Type B pancreatic cell (in vitro differentiated cells): ENCODE data around the gene SNAPC3. TPM values are rescaled to one million over a fixed set of nuclear protein-coding genes. Genes with fewer than 3 reads are reported as not detected.

Experiments used
- DNase-seq: peaks from one replicate; pipeline ENCODE4 v3.0.0; 2021; ENCODE audit warnings: mixed read lengths; ENCODE audit not compliant: unreplicated experiment; ENCODE audit errors: extremely low spot score
- H3K27ac Mint-ChIP-seq: 2 replicates; pipeline ENCODE4 v1.8.0; 2021; ENCODE audit warnings: mild to moderate bottlenecking, mixed read lengths
- H3K27me3 Mint-ChIP-seq: 2 replicates; pipeline ENCODE4 v1.8.0; 2021; ENCODE audit warnings: mixed read lengths
- H3K36me3 Mint-ChIP-seq: 2 replicates; pipeline ENCODE4 v1.8.0; 2021; ENCODE audit warnings: mixed read lengths
- H3K4me1 Mint-ChIP-seq: one replicate; pipeline ENCODE4 v1.8.0; 2021; ENCODE audit warnings: mixed read lengths; ENCODE audit not compliant: unreplicated experiment
- H3K4me3 Mint-ChIP-seq: 2 replicates; pipeline ENCODE4 v1.8.0; 2021; ENCODE audit warnings: mild to moderate bottlenecking, mixed read lengths
- H3K9me3 Mint-ChIP-seq: 2 replicates; pipeline ENCODE4 v1.8.0; 2021; ENCODE audit warnings: mixed read lengths
- total RNA-seq: library from RNA; stranded (reverse); gene quantifications from 2 replicates; pipeline ENCODE4 v1.2.1, GENCODE V29; 2021; ENCODE audit warnings: low replicate concordance
- TF ChIP-seq, protein P1 (sequence below): fragments of 200-600 bp; sonication (generic); conservative IDR thresholded peaks from 2 replicates; pipeline ENCODE4 v1.5.0; 2021; ENCODE audit warnings: antibody characterized with exemption, mild to moderate bottlenecking

Gene SNAPC3
- total RNA-seq, 1 donor from 2014 or later = 42.6 TPM

DNA sequence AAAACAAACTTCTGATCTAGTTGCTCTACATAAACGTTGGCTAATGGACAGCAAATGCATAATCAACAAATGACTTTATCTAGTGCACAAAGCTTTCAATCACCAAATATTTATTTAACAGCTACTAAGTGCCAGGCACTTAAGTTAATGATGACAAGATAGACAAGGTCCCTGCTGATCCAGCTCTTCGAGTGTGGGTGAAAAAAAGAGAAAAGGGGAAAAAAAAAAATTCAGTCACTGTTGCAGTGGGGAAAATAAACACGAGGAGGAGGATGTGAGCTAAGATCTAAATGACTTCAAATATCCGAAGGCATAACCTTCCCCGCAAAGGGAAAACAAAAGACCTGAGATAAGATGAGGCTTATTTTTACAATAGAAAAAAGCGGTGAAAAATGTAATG, 78.5 kb downstream of the SNAPC3 start:
- Mint-ChIP-seq H3K27ac (peak overlapping the region; percentile 8), H3K9me3 (no peaks in the 10 kb centered on the region), H3K4me1 (peaks cover 15% of the 10 kb centered on the region), H3K4me3 (no peak overlapping the region), H3K27me3 (no peaks in the 10 kb centered on the region), H3K36me3 (peaks cover 34% of the 10 kb centered on the region)
- no peak for DNase-seq
- TF ChIP-seq, protein P1, sequence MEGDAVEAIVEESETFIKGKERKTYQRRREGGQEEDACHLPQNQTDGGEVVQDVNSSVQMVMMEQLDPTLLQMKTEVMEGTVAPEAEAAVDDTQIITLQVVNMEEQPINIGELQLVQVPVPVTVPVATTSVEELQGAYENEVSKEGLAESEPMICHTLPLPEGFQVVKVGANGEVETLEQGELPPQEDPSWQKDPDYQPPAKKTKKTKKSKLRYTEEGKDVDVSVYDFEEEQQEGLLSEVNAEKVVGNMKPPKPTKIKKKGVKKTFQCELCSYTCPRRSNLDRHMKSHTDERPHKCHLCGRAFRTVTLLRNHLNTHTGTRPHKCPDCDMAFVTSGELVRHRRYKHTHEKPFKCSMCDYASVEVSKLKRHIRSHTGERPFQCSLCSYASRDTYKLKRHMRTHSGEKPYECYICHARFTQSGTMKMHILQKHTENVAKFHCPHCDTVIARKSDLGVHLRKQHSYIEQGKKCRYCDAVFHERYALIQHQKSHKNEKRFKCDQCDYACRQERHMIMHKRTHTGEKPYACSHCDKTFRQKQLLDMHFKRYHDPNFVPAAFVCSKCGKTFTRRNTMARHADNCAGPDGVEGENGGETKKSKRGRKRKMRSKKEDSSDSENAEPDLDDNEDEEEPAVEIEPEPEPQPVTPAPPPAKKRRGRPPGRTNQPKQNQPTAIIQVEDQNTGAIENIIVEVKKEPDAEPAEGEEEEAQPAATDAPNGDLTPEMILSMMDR = no peak

DNA sequence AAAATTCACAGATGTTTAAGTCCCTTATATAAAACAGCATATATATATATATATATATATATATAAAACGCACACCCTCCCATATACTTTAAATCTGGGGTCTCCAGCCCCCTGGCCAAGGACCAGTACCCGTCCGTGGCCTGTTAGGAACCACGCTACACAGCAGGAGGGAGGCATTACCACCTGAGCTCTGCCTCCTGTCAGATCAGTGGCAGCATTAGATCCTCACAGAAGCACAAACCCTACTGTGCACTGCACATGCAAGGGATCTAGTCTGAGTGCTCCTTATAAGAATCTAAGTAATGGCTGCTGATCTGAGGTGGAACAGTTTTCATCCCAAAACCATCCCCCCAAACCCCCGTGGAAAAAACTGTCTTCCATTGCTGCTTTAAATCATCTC, 79.1 kb downstream of the SNAPC3 start:
- H3K9me3 Mint-ChIP-seq = no peaks in the 10 kb centered on the region
- no peaks in the 10 kb centered on the region for H3K27me3 Mint-ChIP-seq

DNA sequence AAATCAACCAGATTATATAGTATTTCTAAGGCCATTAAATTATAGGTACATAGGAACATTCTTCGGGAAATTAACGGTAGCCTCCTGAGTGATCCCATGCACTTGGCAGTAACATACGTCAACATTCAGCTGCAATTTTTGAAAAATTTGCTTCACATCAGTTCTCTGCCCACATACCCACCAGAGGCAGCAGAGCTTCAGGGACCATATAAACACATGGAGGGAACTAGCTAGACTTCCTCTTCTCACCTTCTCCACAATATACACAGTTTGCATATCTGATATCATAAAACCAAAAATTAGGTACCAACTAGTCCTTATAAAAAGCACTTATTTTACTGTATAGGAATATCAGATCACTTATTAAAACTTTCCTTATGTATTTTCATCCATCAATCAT, 83.2 kb downstream of the SNAPC3 start:
- DNase-seq = no peak
- no peak overlapping the region for H3K4me3 Mint-ChIP-seq
- H3K27me3 Mint-ChIP-seq = no peaks in the 10 kb centered on the region
- no peak overlapping the region for H3K27ac Mint-ChIP-seq
- H3K9me3 Mint-ChIP-seq = no peaks in the 10 kb centered on the region
- peaks cover 37% of the 10 kb centered on the region for H3K36me3 Mint-ChIP-seq
- peaks cover 32% of the 10 kb centered on the region for H3K4me1 Mint-ChIP-seq
- TF ChIP-seq, protein P1 = no peak

More for the DNA sequence above, 79.1 kb downstream of the SNAPC3 start:
- peaks cover 40% of the 10 kb centered on the region for H3K36me3 Mint-ChIP-seq
- H3K4me3 Mint-ChIP-seq = no peak overlapping the region
- no peak for DNase-seq
- H3K27ac Mint-ChIP-seq = no peak overlapping the region
- H3K4me1 Mint-ChIP-seq = peaks cover 15% of the 10 kb centered on the region
- TF ChIP-seq, protein P1 = no peak

DNA sequence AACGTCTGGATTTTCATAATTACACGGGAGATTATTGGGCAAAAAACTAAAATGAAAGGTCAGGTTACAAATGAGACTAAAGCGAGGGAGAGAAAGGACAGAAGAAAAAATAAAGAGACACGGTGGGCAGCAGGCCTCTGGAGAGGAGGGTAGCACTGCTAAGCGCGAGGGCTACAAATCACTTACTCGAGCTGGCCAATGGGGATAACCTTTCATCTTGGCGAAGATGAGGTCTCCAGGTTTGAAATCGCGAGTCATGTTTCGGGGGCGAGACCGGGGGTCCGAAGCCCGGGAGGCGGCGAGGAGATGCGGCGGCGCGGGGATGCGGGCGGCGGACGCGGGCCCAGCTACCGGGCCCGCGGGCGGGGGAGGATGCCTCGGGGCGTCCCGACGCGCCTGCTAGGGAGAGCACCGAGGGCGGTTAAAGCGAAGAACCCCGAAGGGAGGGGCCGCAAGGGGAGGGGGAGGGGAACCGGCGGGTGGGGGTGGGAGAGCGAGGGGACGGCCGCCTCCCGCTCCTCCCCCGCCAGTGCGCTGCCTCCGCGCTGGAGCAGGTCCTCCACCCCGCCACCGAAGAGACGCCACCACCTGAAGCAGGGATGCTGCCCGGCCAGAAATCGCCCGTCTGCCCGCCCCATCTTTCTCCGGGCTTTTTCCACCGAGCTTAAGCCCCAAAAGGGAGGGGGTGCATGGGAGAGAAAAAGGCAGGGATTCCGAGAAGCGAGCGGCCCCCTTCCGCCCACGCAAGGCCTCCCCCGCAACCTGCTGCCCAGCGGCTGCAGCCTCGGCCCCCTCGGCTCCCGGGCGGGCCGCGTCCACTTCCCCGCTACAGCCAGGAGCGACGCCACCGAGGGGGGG, 87.5 kb downstream of the SNAPC3 start:
- no peak for DNase-seq
- H3K9me3 Mint-ChIP-seq = no peaks in the 10 kb centered on the region
- peak overlapping the region; percentile 91 for H3K4me3 Mint-ChIP-seq
- H3K36me3 Mint-ChIP-seq = peaks cover 23% of the 10 kb centered on the region
- H3K27ac Mint-ChIP-seq = peak overlapping the region; percentile 80
- H3K27me3 Mint-ChIP-seq = no peaks in the 10 kb centered on the region
- TF ChIP-seq, protein P1 = no peak
- peaks cover 30% of the 10 kb centered on the region for H3K4me1 Mint-ChIP-seq

DNA sequence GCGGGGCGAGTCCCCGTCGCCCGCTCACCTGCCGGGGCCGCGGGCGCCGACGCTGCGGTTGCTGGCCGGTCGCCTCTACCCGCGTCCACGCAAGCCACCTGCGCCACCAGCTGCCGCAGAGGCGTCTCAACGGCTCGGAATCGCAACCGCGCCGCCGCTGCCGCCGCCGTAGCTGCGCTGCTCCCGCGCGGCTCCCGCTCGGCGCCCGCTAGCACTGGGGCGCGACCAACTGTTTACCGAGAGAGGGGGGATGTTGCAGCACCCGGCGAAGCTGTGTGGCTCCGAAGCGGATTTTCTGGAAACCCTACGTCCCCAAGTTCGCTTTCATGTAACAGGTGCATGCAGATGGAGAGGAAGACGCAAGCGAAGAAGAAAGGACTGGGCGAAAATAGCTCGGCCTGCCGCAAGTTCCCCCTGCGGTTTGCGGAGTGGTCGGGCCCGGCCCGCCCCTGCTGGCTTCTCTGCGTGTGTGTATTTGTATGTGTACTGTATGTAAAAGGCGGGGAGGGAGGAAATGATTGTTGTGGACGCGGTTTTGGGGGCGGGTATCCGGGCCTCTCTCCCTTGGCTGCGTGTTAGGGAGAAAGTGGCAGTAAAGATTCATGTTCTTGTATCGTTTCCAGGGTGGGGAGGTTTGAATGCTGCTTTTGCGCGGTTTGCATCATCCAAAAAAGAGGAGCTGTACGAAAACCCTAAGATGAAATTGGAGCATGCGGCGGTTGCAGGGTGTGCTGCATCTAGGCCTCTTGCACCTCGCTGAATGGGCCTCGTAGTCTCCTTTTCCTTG, 88.3 kb downstream of the SNAPC3 start, which contains the start of gene PSIP1:
TSS of gene PSIP1 (minus strand) at position 182 of the 787 bp plus-strand sequence. CDS start 782 bp downstream, outside the sequence.
- DNase-seq = peak; percentile 85

More for the DNA sequence above, 88.3 kb downstream of the SNAPC3 start, which contains the start of gene PSIP1:
- H3K27me3 Mint-ChIP-seq = no peaks in the 10 kb centered on the region
- H3K4me1 Mint-ChIP-seq = peaks cover 30% of the 10 kb centered on the region
- no peaks in the 10 kb centered on the region for H3K9me3 Mint-ChIP-seq
- peak within 1 kb of the TSS; percentile 98 for H3K4me3 Mint-ChIP-seq
- peak within 1 kb of the TSS; percentile 99 for H3K27ac Mint-ChIP-seq
- TF ChIP-seq, protein P1 = peak; percentile 41
- H3K36me3 Mint-ChIP-seq = peaks cover 18% of the 10 kb centered on the region

Other genes with a start within 250 kb of the SNAPC3 start
- 7.8 and 8.5 TPM in 2 replicates for gene TTC39B, start 115.7 kb upstream of the SNAPC3 start, total RNA-seq
- 26.8 and 117 TPM in 2 replicates for gene PSIP1, start 88.1 kb downstream of the SNAPC3 start, total RNA-seq
- gene CCDC171, start 130.2 kb downstream of the SNAPC3 start, total RNA-seq = 1.5 and 7.4 TPM in 2 replicates